Measurements from ENCODE around the gene ERH. TPM values are rescaled to one million over a fixed set of nuclear protein-coding genes. Genes with fewer than 3 reads are reported as not detected.

The ERH gene
- total RNA-seq, result 100 to 1,000 TPM in 1 of 4 donors, 10 to 100 TPM in 3; 54.0 to 102 (median 79.5) TPM

- Histone ChIP-seq H3K4me3 (peak within 1 kb of the TSS; percentile 67 to 95 (median 82)), H3K27me3 (no peaks in the 10 kb centered on the region), H3K27ac (peak within 1 kb of the TSS; percentile 83 to 95 (median 92)), H3K4me1 (peaks cover 28 to 74% (median 31%) of the 10 kb centered on the region in 3 donors), H3K9me3 (no peaks in the 10 kb centered on the region), H3K36me3 (peaks cover 0 to 31% (median 8%) of the 10 kb centered on the region in 3 donors)
- TF ChIP-seq POLR2A (IDR thresholded peaks at IDR 0.05), result peak in 2 of 4 donors; percentile 45 to 50
- peak in 1 of 6 experiments; percentile 6 for TF ChIP-seq CTCF (IDR thresholded peaks at IDR 0.05)
- WGBS, 2 donors, result 0 to 1% methylated on average over 23 to 35 of the region's 53 CpGs
- intact Hi-C loops (cut with DNase I), result no loop called here
- peak; percentile 75 for DNase-seq
Observed at GRCh38 chr14:69398053-69398817, at the start of gene ERH, which contains the start of gene SLC39A9. Gene ERH (minus strand): TSS chr14:69398299. CDS start chr14:69398233, 66 bp downstream. Gene SLC39A9 (plus strand): TSS chr14:69398692. CDS start chr14:69399370, 678 bp downstream.

- intact Hi-C loops (cut with DNase I), result no loop called here
- no peaks in the 10 kb centered on the region for H3K27me3 ChIP-seq
- H3K4me1 ChIP-seq, result no peaks in the 10 kb centered on the region
- TF ChIP-seq POLR2A (IDR thresholded peaks at IDR 0.05) (no peak), CTCF (IDR thresholded peaks at IDR 0.05) (no peak)
- no peak overlapping the region for H3K27ac ChIP-seq
- no peak for DNase-seq
- no peak overlapping the region for H3K4me3 ChIP-seq
- WGBS, 2 donors, result 91 to 98% methylated on average over 5 of the region's 5 CpGs
- H3K36me3 ChIP-seq, result peaks cover 0 to 58% (median 0%) of the 10 kb centered on the region in 3 donors
- no peaks in the 10 kb centered on the region for H3K9me3 ChIP-seq
Observed at GRCh38 chr14:69443296-69443805, 45.3 kb upstream of the ERH start.

- intact Hi-C loops (cut with DNase I), result no loop called here
- no peak for TF ChIP-seq CTCF (IDR thresholded peaks at IDR 0.05)
- TF ChIP-seq POLR2A (IDR thresholded peaks at IDR 0.05), result no peak
- Histone ChIP-seq H3K27me3 (no peaks in the 10 kb centered on the region), H3K36me3 (peaks cover 0 to 51% (median 0%) of the 10 kb centered on the region in 3 donors), H3K9me3 (no peaks in the 10 kb centered on the region), H3K4me1 (no peaks in the 10 kb centered on the region), H3K4me3 (no peak overlapping the region), H3K27ac (no peak overlapping the region)
- WGBS, 2 donors, result 79 to 87% methylated on average over 5 of the region's 5 CpGs
- no peak for DNase-seq
Observed at GRCh38 chr14:69441948-69442347, 43.8 kb upstream of the ERH start.

- TF ChIP-seq CTCF (IDR thresholded peaks at IDR 0.05) (no peak), POLR2A (IDR thresholded peaks at IDR 0.05) (no peak)
- DNase-seq, result no peak
- Histone ChIP-seq H3K4me1 (no peaks in the 10 kb centered on the region), H3K27ac (no peak overlapping the region), H3K27me3 (no peaks in the 10 kb centered on the region), H3K9me3 (no peaks in the 10 kb centered on the region), H3K36me3 (peaks cover 0 to 40% (median 0%) of the 10 kb centered on the region in 3 donors), H3K4me3 (no peak overlapping the region)
- intact Hi-C loops (cut with DNase I), result no loop called here
- WGBS, 2 donors, result 81 to 86% methylated on average over 11 to 12 of the region's 12 CpGs
Observed at GRCh38 chr14:69439521-69440270, 41.6 kb upstream of the ERH start.
